GM12874 (cell line): ENCODE data around the gene WWOX.

ENCODE experiments used
- TF ChIP-seq, protein P1 (sequence below): IDR thresholded peaks from 2 replicates; pipeline ENCODE4 v1.5.1; 2011; ENCODE audit warnings: low read depth, mild to moderate bottlenecking, control low read depth, low read length, moderate library complexity; ENCODE audit not compliant: insufficient read depth

Gene WWOX

DNA sequence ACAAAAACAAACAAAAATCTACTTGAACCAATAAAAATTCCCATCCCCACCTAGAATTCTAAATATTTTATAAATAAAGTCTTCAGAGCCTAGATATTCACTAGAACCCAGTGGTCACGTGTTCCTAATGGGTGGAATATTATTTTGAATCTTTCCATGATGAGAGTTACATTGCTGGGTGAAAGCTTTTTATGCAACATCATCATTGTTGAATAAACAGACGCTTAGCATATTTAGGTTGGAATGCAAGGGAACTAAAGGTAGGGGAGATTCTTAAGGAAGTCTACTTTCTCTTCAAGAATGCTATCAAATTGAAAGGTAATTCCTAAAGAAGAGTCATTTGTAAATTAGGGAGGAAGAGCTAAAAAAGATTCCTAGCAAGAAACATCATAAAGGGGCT, 723.1 kb downstream of the WWOX start:
- TF ChIP-seq, protein P1, sequence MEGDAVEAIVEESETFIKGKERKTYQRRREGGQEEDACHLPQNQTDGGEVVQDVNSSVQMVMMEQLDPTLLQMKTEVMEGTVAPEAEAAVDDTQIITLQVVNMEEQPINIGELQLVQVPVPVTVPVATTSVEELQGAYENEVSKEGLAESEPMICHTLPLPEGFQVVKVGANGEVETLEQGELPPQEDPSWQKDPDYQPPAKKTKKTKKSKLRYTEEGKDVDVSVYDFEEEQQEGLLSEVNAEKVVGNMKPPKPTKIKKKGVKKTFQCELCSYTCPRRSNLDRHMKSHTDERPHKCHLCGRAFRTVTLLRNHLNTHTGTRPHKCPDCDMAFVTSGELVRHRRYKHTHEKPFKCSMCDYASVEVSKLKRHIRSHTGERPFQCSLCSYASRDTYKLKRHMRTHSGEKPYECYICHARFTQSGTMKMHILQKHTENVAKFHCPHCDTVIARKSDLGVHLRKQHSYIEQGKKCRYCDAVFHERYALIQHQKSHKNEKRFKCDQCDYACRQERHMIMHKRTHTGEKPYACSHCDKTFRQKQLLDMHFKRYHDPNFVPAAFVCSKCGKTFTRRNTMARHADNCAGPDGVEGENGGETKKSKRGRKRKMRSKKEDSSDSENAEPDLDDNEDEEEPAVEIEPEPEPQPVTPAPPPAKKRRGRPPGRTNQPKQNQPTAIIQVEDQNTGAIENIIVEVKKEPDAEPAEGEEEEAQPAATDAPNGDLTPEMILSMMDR: no peak

DNA sequence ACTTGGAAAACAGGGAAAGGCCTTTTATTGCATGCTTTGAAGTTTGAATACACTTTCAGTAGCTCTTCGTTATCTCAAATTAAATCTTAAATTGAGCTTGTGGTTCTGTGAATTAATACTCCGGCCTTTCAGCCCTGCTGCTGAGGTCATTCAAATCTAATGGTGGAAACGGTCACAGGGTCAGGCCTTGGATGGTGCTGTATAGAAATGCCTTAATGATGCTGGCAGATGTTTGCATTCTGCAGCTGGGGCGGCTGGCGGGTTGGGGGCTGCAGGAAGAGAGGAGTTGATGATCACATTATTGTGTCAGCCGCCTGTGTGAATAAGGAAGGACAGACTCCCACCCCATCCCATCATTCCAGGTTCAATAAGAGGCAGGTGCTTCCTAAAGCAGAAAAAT, 723.6 kb downstream of the WWOX start:
- TF ChIP-seq, protein P1: no peak

GRCh38 chr16:78829280-78829679, 729.8 kb downstream of the WWOX start:
- TF ChIP-seq, protein P1: no peak

GRCh38 chr16:78830599-78830998, 731.1 kb downstream of the WWOX start:
- TF ChIP-seq, protein P1: no peak

GRCh38 chr16:78832100-78832499, 732.6 kb downstream of the WWOX start:
- TF ChIP-seq, protein P1: no peak

DNA sequence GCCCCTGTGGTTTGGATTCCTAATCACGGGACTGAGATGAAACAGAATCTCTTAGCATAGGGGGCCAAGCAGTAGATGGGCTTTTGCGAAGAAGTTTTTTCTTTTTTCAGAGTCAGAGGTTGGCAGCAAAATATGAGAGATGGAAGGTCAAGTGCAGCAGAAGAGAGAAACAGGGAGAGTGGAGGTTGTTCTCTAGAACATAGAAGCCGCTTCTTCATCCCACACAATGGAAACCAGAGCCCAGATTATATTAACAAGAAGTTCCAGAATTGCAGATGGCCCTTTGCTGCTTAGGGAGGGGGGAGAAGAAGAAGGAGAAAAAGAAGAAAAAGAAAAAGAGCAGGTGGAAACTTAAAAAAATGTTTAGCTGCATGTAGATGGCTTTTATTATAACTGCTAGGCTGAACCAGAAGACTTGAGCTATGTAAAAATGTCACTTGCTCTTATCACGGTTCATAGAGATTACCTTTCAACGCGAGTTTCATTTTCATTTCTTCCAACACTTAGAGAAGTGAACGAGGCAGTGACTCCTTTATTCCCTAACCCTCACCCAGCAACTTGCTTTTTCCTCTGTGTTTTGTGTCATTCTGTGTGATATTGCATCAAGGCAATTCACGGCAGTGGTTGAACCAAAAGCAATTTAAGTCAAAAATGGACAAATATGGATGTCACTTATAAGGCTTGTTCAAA, 737.5 kb downstream of the WWOX start:
- TF ChIP-seq, protein P1: no peak

DNA sequence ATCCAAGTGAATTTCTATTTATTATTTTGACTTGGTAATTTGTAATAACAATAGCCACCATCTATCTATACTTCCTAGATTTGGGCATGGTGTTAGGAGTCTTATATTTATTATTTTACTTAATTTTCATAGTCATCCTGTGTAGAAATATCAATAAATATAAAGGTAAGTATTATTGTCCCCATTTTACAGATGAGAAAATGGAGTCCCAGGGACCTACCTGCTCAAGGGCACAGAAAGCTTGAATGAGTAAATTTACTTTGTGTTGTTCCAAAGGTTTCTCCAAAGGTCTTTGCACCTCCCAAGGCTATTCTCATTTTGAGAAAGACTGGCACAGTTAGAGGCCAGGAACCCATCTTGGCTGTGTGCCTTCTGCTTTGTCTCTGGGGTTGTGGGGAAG, 738.3 kb downstream of the WWOX start:
- TF ChIP-seq, protein P1: no peak
